MM.1S (cell line): ENCODE data around the gene C11orf86.
"Not testable (repeated sequence)": the region's sequence is repeated elsewhere in the genome, so short reads cannot be mapped to it uniquely, and the experiment has no call there.

Experiments
- DNase-seq: peaks from one replicate; pipeline ENCODE4 v3.0.0-alpha.2; 2015
- H2AFZ ChIP-seq: fragments of 300-600 bp; sonication (generic); 2 replicates; pipeline ENCODE4 v1.6.0; 2016; ENCODE audit warnings: antibody characterized with exemption, low read length
- H3F3A ChIP-seq: fragments of 300-600 bp; sonication (generic); 2 replicates; pipeline ENCODE4 v1.6.1; 2016; ENCODE audit warnings: mild to moderate bottlenecking, antibody characterized with exemption, low read length, moderate library complexity, mixed read lengths; ENCODE audit not compliant: insufficient read depth
- H3K27ac ChIP-seq: fragments of 300-600 bp; sonication (generic); 2 replicates; pipeline ENCODE4 v1.5.1; 2016; ENCODE audit warnings: mild to moderate bottlenecking, low read length
- H3K27me3 ChIP-seq: fragments of 300-600 bp; sonication (generic); replicated peaks from 2 replicates; pipeline ENCODE4 v1.6.0; 2016; ENCODE audit warnings: low read length; ENCODE audit not compliant: insufficient read depth
- H3K36me3 ChIP-seq: fragments of 300-600 bp; sonication (generic); replicated peaks from 2 replicates; pipeline ENCODE4 v1.6.1; 2016; ENCODE audit warnings: mild to moderate bottlenecking, low read length, mixed read lengths; ENCODE audit not compliant: insufficient read depth
- H3K4me1 ChIP-seq: fragments of 300-600 bp; sonication (generic); 2 replicates; pipeline ENCODE4 v1.6.1; 2016; ENCODE audit warnings: low read length, mixed read lengths
- H3K4me2 ChIP-seq: fragments of 300-600 bp; sonication (generic); 2 replicates; pipeline ENCODE4 v1.6.0; 2016; ENCODE audit warnings: low read depth, low read length
- H3K4me3 ChIP-seq: fragments of 300-600 bp; sonication (generic); 2 replicates; pipeline ENCODE4 v1.5.1; 2016; ENCODE audit warnings: low read length, mixed read lengths
- H3K79me2 ChIP-seq: fragments of 300-600 bp; sonication (generic); 2 replicates; pipeline ENCODE4 v1.6.1; 2016; ENCODE audit warnings: mixed run types, low read length, mixed read lengths
- H3K9ac ChIP-seq: fragments of 300-600 bp; sonication (generic); 2 replicates; pipeline ENCODE4 v1.6.1; 2016; ENCODE audit warnings: low read length, mixed read lengths
- H3K9me2 ChIP-seq: fragments of 300-600 bp; sonication (generic); replicated peaks from 2 replicates; pipeline ENCODE4 v1.6.1; 2016; ENCODE audit warnings: mild to moderate bottlenecking, low read length, mixed read lengths; ENCODE audit not compliant: insufficient read depth
- H3K9me3 ChIP-seq: fragments of 300-600 bp; sonication (generic); replicated peaks from 2 replicates; pipeline ENCODE4 v1.6.1; 2016; ENCODE audit warnings: mild to moderate bottlenecking, low read length, mixed read lengths; ENCODE audit not compliant: insufficient read depth
- H4K20me1 ChIP-seq: fragments of 300-600 bp; sonication (generic); 2 replicates; pipeline ENCODE4 v1.6.1; 2016; ENCODE audit warnings: mild to moderate bottlenecking, low read length, moderate library complexity, mixed read lengths; ENCODE audit not compliant: insufficient read depth
- CTCF ChIP-seq: fragments of 300-600 bp; sonication (generic); IDR thresholded peaks from 2 replicates; pipeline ENCODE4 v1.5.1; 2016; ENCODE audit warnings: antibody characterized with exemption, low read length, mixed read lengths
- EZH2 ChIP-seq: fragments of 300-600 bp; sonication (generic); optimal IDR thresholded peaks from 2 replicates; pipeline ENCODE3; 2017; ENCODE audit warnings: low read depth, mild to moderate bottlenecking, antibody characterized with exemption, low read length, mixed read lengths
- EZH2phosphoT487 ChIP-seq: fragments of 300-600 bp; sonication (generic); IDR thresholded peaks from 2 replicates; pipeline ENCODE4 v1.6.1; 2018; ENCODE audit warnings: antibody characterized with exemption, low read length

The C11orf86 gene

GRCh38 chr11:67002297-67002913 lies 27.3 kb downstream of the C11orf86 start:
- Histone ChIP-seq H3F3A (no peaks in the 10 kb centered on the region), H3K9me2 (no peaks in the 10 kb centered on the region), H3K27ac (no peak overlapping the region), H4K20me1 (no peaks in the 10 kb centered on the region), H3K4me3 (no peak overlapping the region), H2AFZ (no peak overlapping the region), H3K4me1 (0 out of 2 replicates have a peak, but pooled peaks cover 4% of the 10 kb centered on the region), H3K9ac (no peak overlapping the region), H3K27me3 (no peaks in the 10 kb centered on the region), H3K9me3 (no peaks in the 10 kb centered on the region), H3K79me2 (no peaks in the 10 kb centered on the region), H3K4me2 (no peak overlapping the region), H3K36me3 (no peaks in the 10 kb centered on the region)
- TF ChIP-seq EZH2phosphoT487 (no peak), CTCF (no peak), EZH2 (no peak)
- no peak for DNase-seq

GRCh38 chr11:67002921-67003411 lies 27.9 kb downstream of the C11orf86 start:
- Histone ChIP-seq H3K9ac (no peak overlapping the region), H3K27ac (no peak overlapping the region), H3K9me2 (no peaks in the 10 kb centered on the region), H3K4me2 (no peak overlapping the region), H3K4me1 (0 out of 2 replicates have a peak, but pooled peaks cover 4% of the 10 kb centered on the region), H3K79me2 (no peaks in the 10 kb centered on the region), H2AFZ (no peak overlapping the region), H3K4me3 (no peak overlapping the region), H4K20me1 (no peaks in the 10 kb centered on the region), H3F3A (no peaks in the 10 kb centered on the region), H3K27me3 (no peaks in the 10 kb centered on the region), H3K36me3 (no peaks in the 10 kb centered on the region), H3K9me3 (no peaks in the 10 kb centered on the region)
- TF ChIP-seq EZH2phosphoT487: no peak
- TF ChIP-seq EZH2: no peak
- TF ChIP-seq CTCF: no peak
- DNase-seq: no peak

- not testable (repeated sequence) for H3K4me3 ChIP-seq, H3K9me2 ChIP-seq, H3K36me3 ChIP-seq, H3K4me1 ChIP-seq, H3K9me3 ChIP-seq, H3F3A ChIP-seq, H2AFZ ChIP-seq, H3K79me2 ChIP-seq, H3K27me3 ChIP-seq, DNase-seq, H4K20me1 ChIP-seq, H3K9ac ChIP-seq, H3K4me2 ChIP-seq, H3K27ac ChIP-seq
Measured at GRCh38 chr11:67005200-67005599, 30.1 kb downstream of the C11orf86 start.
